Kidney (tissue), 22 donors: ENCODE measurements around the gene PEX16. TPM values are rescaled to one million over a fixed set of nuclear protein-coding genes. Genes with fewer than 3 reads are reported as not detected.
A peak's percentile ranks its signal among the peaks of the same experiment; 100 is the strongest.

Experiments
- DNase-seq, 5 donors: peaks; one replicate each; pipeline ENCODE4 v3.0.0-alpha.2; 2013 to 2020
- FAIRE-seq: peaks from 2 replicates; lab custom pipeline; 2012; peaks lifted over from hg19 to GRCh38; lab: Jason Lieb, UNC
- H3K27ac ChIP-seq, 2 donors: one replicate each; pipeline ENCODE4 v1.7.0; 2013; ENCODE audit warnings: low read depth in 2 of 2, low read length in 2 of 2, inconsistent platforms in 1 of 2
- H3K27me3 ChIP-seq: one replicate; pipeline ENCODE4 v1.7.1; 2013; ENCODE audit warnings: low read length, inconsistent platforms; ENCODE audit not compliant: control insufficient read depth, insufficient read depth
- H3K36me3 ChIP-seq, 3 donors: one replicate each; pipeline versions ENCODE4 v1.7.0 to v1.7.1; 2013; ENCODE audit warnings: low read length in 3 of 3, control low read depth in 1 of 3, inconsistent platforms in 1 of 3; ENCODE audit not compliant: insufficient read depth in 3 of 3, control insufficient read depth in 2 of 3
- H3K4me1 ChIP-seq, 3 donors: one replicate each; pipeline versions ENCODE4 v1.7.0 to v1.7.1; 2013; ENCODE audit warnings: low read length in 3 of 3, inconsistent platforms in 1 of 3, low read depth in 1 of 3; ENCODE audit not compliant: control insufficient read depth in 2 of 3, insufficient read depth in 2 of 3
- H3K4me3 ChIP-seq, 3 donors: one replicate each; pipeline versions ENCODE4 v1.7.0 to v1.8.1; 2013; ENCODE audit warnings: low read length in 3 of 3, control low read depth in 1 of 3, inconsistent platforms in 1 of 3
- H3K9ac ChIP-seq, 3 donors: one replicate each; pipeline versions ENCODE4 v1.7.0 to v1.7.1; 2013; ENCODE audit warnings: low read length in 3 of 3, control low read depth in 1 of 3, inconsistent platforms in 1 of 3
- H3K9me3 ChIP-seq, 3 donors: one replicate each; pipeline versions ENCODE4 v1.7.0 to v1.7.1; 2013; ENCODE audit warnings: low read length in 3 of 3, control low read depth in 1 of 3, inconsistent platforms in 1 of 3; ENCODE audit not compliant: control insufficient read depth in 2 of 3, insufficient read depth in 1 of 3
- CTCF ChIP-seq: IDR thresholded peaks from 3 replicates; pipeline ENCODE4 v1.5.1; 2012; ENCODE audit warnings: mild to moderate bottlenecking, moderate library complexity, borderline replicate concordance; ENCODE audit not compliant: insufficient read depth; ENCODE audit errors: extremely low read depth
- intact Hi-C: fragments of 100-400 bp; cut with DNase I; formaldehyde crosslinking; loops from one replicate; pipeline ENCODE4 v1.11.1; 2022
- long read RNA-seq, 10 donors: library from polyadenylated mRNA in 1 of 10; unstranded in 1 of 10; transcript quantifications; one replicate each; pipeline ENCODE4 v2.0.0 and lab custom pipeline, GENCODE V29; 2021 to 2026
- polyA plus RNA-seq: library from polyadenylated mRNA; stranded (reverse); fragments of 350-450 nt; fragmentation: Illumina TruSeq; extraction: RNeasy Lipid Tissue Mini Kit (QIAGEN cat#74804); gene quantifications from one replicate; pipeline ENCODE4 v1.2.3, GENCODE V29; 2014; ENCODE audit warnings: low read depth, low replicate concordance; ENCODE audit not compliant: insufficient read depth
- total RNA-seq: library from RNA; stranded (reverse); fragmentation: NEBNext Ultra II Directional; extraction: Animal tissue kit (Norgen Biotek cat#: 25700); gene quantifications from one replicate; pipeline ENCODE4 v1.2.1, GENCODE V29; 2021
- donor health status: control.
- donor health status: control.
- donor health status: control.
- donor health status: control.
- donor health status: control.
- donor health status: DM: yes; HTN: yes; CAD: no.
- donor health status: Normal renal cell carcinoma (clear cell type).

Gene PEX16
- total RNA-seq (38.4 TPM), polyA plus RNA-seq (46.0 TPM)
- long read RNA-seq, donor 1, transcript PEX16-202 (11 exons, 1,335 nt): major isoform, 6 of 6 reads
- long read RNA-seq, donor 1, partial matches to known transcripts: 0 of 6 reads
- long read RNA-seq, donor 1, other reads (novel, unspliced or antisense): 0 of 6 reads
- long read RNA-seq, donor 2, partial matches to known transcripts: 0 of 3 reads
- long read RNA-seq, donor 2, other reads (novel, unspliced or antisense): 0 of 3 reads
- long read RNA-seq, donor 3, partial matches to known transcripts: 23 of 27 reads
- long read RNA-seq, donor 3, other reads (novel, unspliced or antisense): 0 of 27 reads
- long read RNA-seq, donor 4, transcript PEX16-202 (11 exons, 1,335 nt): major isoform, 5 of 20 reads
- long read RNA-seq, donor 4, partial matches to known transcripts: 15 of 20 reads
- long read RNA-seq, donor 4, other reads (novel, unspliced or antisense): 0 of 20 reads
- long read RNA-seq, donor 5: 0 reads
- long read RNA-seq, donor 6, transcript PEX16-202 (11 exons, 1,335 nt): major isoform, 11 of 11 reads
- long read RNA-seq, donor 6, partial matches to known transcripts: 0 of 11 reads
- long read RNA-seq, donor 6, other reads (novel, unspliced or antisense): 0 of 11 reads
- long read RNA-seq, donor 7, transcript PEX16-202 (11 exons, 1,335 nt): major isoform, 27 of 44 reads
- long read RNA-seq, donor 7, partial matches to known transcripts: 6 of 44 reads
- long read RNA-seq, donor 7, other reads (novel, unspliced or antisense): 11 of 44 reads
- long read RNA-seq, donor 8, transcript PEX16-202 (11 exons, 1,335 nt): major isoform, 12 of 13 reads
- long read RNA-seq, donor 8, partial matches to known transcripts: 0 of 13 reads
- long read RNA-seq, donor 8, other reads (novel, unspliced or antisense): 0 of 13 reads
- long read RNA-seq, donor 9, partial matches to known transcripts: 5 of 6 reads
- long read RNA-seq, donor 9, other reads (novel, unspliced or antisense): 0 of 6 reads
- long read RNA-seq, donor 10, transcript PEX16-202 (11 exons, 1,335 nt): major isoform, 8 of 9 reads
- long read RNA-seq, donor 10, partial matches to known transcripts: 0 of 9 reads
- long read RNA-seq, donor 10, other reads (novel, unspliced or antisense): 0 of 9 reads

- no peaks in the 10 kb centered on the region for H3K27me3 ChIP-seq
- H3K9me3 ChIP-seq: no peaks in the 10 kb centered on the region
- intact Hi-C loops: no loop called here
- TF ChIP-seq CTCF: no peak
- FAIRE-seq: peak; percentile 61
- peaks cover 0 to 28% (median 10%) of the 10 kb centered on the region in 3 donors for H3K36me3 ChIP-seq
- H3K9ac ChIP-seq: peak within 1 kb of the TSS; percentile 78 to 95 (median 85)
- H3K4me1 ChIP-seq: peaks cover 0 to 28% (median 3%) of the 10 kb centered on the region in 3 donors
- peak within 1 kb of the TSS; percentile 79 to 87 for H3K27ac ChIP-seq
- H3K4me3 ChIP-seq: peak within 1 kb of the TSS; percentile 79 to 98 (median 91)
- peak; percentile 97 to 99 (median 99) for DNase-seq
These were observed at the start of gene PEX16 for GRCh38 chr11:45917623-45918330. Gene PEX16 (minus strand): TSS chr11:45917877. CDS start chr11:45917811, 66 bp downstream.

GRCh38 chr11:45964911-45965389, 47.3 kb upstream of the PEX16 start:
- Histone ChIP-seq H3K36me3 (peaks cover 6 to 9% (median 7%) of the 10 kb centered on the region in 3 donors), H3K9ac (no peak overlapping the region), H3K27ac (no peak overlapping the region), H3K27me3 (no peaks in the 10 kb centered on the region), H3K4me1 (no peaks in the 10 kb centered on the region), H3K4me3 (no peak overlapping the region), H3K9me3 (no peaks in the 10 kb centered on the region)
- intact Hi-C loops: no loop called here
- DNase-seq (peak in 4 of 5 donors; percentile 79 to 92 (median 86)), FAIRE-seq (peak; percentile 92)
- TF ChIP-seq CTCF: peak; percentile 95

GRCh38 chr11:45961751-45962240, 44.1 kb upstream of the PEX16 start:
- no peak for TF ChIP-seq CTCF
- Histone ChIP-seq H3K9ac (no peak overlapping the region), H3K4me3 (no peak overlapping the region), H3K27me3 (no peaks in the 10 kb centered on the region), H3K9me3 (no peaks in the 10 kb centered on the region), H3K27ac (no peak overlapping the region), H3K4me1 (no peaks in the 10 kb centered on the region), H3K36me3 (peaks cover 4 to 5% (median 4%) of the 10 kb centered on the region in 3 donors)
- no peak for FAIRE-seq
- DNase-seq: no peak
- intact Hi-C loops: no loop called here
